Neuronal stem cell (in vitro differentiated cells): ENCODE results near the gene CDK4.

Source experiments
- DNase-seq: peaks from one replicate; pipeline ENCODE4 v3.0.0-alpha.2; 2013; ENCODE audit warnings: low spot score
- H2AFZ ChIP-seq: one replicate; pipeline ENCODE4 v1.6.1; 2013; ENCODE audit warnings: mild to moderate bottlenecking, low read length, inconsistent platforms
- H2AK5ac ChIP-seq: 2 replicates; pipeline ENCODE4 v1.6.1; 2013; ENCODE audit warnings: low read depth, mild to moderate bottlenecking, inconsistent platforms, low read length, moderate library complexity, mixed read lengths
- H2BK120ac ChIP-seq: 2 replicates; pipeline ENCODE4 v1.6.1; 2013; ENCODE audit warnings: low read depth, mild to moderate bottlenecking, inconsistent platforms, low read length, moderate library complexity, mixed read lengths
- H2BK12ac ChIP-seq: one replicate; pipeline ENCODE4 v1.6.1; 2013; ENCODE audit warnings: low read length, inconsistent platforms
- H2BK15ac ChIP-seq: 2 replicates; pipeline ENCODE4 v1.6.1; 2013; ENCODE audit warnings: mild to moderate bottlenecking, low read length, inconsistent platforms, mixed read lengths
- H2BK5ac ChIP-seq: one replicate; pipeline ENCODE4 v1.6.1; 2013; ENCODE audit warnings: inconsistent platforms, mild to moderate bottlenecking, low read length, moderate library complexity
- H3K14ac ChIP-seq: one replicate; pipeline ENCODE4 v1.6.1; 2013; ENCODE audit warnings: low read length, inconsistent platforms
- H3K18ac ChIP-seq: 2 replicates; pipeline ENCODE4 v1.6.1; 2013; ENCODE audit warnings: low read length, inconsistent platforms
- H3K23ac ChIP-seq: 2 replicates; pipeline ENCODE4 v1.6.1; 2013; ENCODE audit warnings: low read depth, mild to moderate bottlenecking, mixed read lengths, low read length, inconsistent platforms; ENCODE audit not compliant: poor library complexity
- H3K27ac ChIP-seq: replicated peaks from 3 replicates; pipeline ENCODE4 v1.5.1; 2013; ENCODE audit warnings: low read length, inconsistent platforms
- H3K27me3 ChIP-seq, 3 experiments: 2 replicates each; pipeline ENCODE4 v1.6.1; 2013; ENCODE audit warnings: low read length in 3 of 3, mild to moderate bottlenecking in 2 of 3, inconsistent platforms in 1 of 3, low read depth in 1 of 3, mixed read lengths in 1 of 3, moderate library complexity in 1 of 3; ENCODE audit not compliant: control insufficient read depth in 3 of 3, insufficient read depth in 3 of 3
- H3K36me3 ChIP-seq, 2 donors: replicated peaks in 1 of 2; 2 replicates each; pipeline ENCODE4 v1.6.1; 2013; ENCODE audit warnings: low read length in 2 of 2; ENCODE audit not compliant: control insufficient read depth in 2 of 2, insufficient read depth in 2 of 2
- H3K4ac ChIP-seq: 2 replicates; pipeline ENCODE4 v1.6.1; 2013; ENCODE audit warnings: inconsistent platforms, mild to moderate bottlenecking, low read length, moderate library complexity
- H3K4me1 ChIP-seq, 2 donors: 1 replicate in 1 of 2; 2 replicates in 1 of 2; pipeline ENCODE4 v1.6.1; 2013; ENCODE audit warnings: low read length in 2 of 2, low read depth in 1 of 2; ENCODE audit not compliant: control insufficient read depth in 2 of 2, insufficient read depth in 1 of 2
- H3K4me2 ChIP-seq: one replicate; pipeline ENCODE4 v1.6.1; 2013; ENCODE audit warnings: mild to moderate bottlenecking, low read length, inconsistent platforms; ENCODE audit not compliant: insufficient read depth, poor library complexity, severe bottlenecking
- H3K4me3 ChIP-seq, 2 donors: 2 replicates each; pipeline ENCODE4 v1.5.1; 2013; ENCODE audit warnings: low read length in 2 of 2, mild to moderate bottlenecking in 2 of 2, inconsistent platforms in 1 of 2, moderate library complexity in 1 of 2
- H3K79me1 ChIP-seq: one replicate; pipeline ENCODE4 v1.6.1; 2013; ENCODE audit warnings: low read depth, mild to moderate bottlenecking, inconsistent platforms, low read length, moderate library complexity
- H3K9ac ChIP-seq: one replicate; pipeline ENCODE4 v1.6.1; 2013; ENCODE audit warnings: mild to moderate bottlenecking, low read depth, low read length, inconsistent platforms; ENCODE audit not compliant: poor library complexity
- H3K9me3 ChIP-seq, 2 donors: replicated peaks in 1 of 2; 2 replicates each; pipeline versions ENCODE3 to v1.6.1; 2013; ENCODE audit warnings: low read length in 2 of 2, mild to moderate bottlenecking in 2 of 2, inconsistent platforms in 1 of 2, low read depth in 1 of 2, mixed read lengths in 1 of 2, moderate library complexity in 1 of 2; ENCODE audit not compliant: control insufficient read depth in 2 of 2, insufficient read depth in 1 of 2
- H4K8ac ChIP-seq: one replicate; pipeline ENCODE4 v1.6.1; 2013; ENCODE audit warnings: low read depth, mild to moderate bottlenecking, inconsistent platforms, low read length, moderate library complexity
- H4K91ac ChIP-seq: one replicate; pipeline ENCODE4 v1.6.1; 2013; ENCODE audit warnings: low read length, low read depth, mild to moderate bottlenecking, inconsistent platforms; ENCODE audit not compliant: poor library complexity
- WGBS, 2 donors: extraction: QIAGEN DNeasy Blood & Tissue Kit; methylation state at CpG; one replicate each; pipeline ENCODE4 v1.1.7; 2013; ENCODE audit warnings: missing lambda C conversion rate in 2 of 2, mixed read lengths in 1 of 2; ENCODE audit not compliant: insufficient read length in 2 of 2, insufficient replicate concordance in 1 of 2; ENCODE audit errors: extremely low coverage in 2 of 2; 5-methylcytosine and 5-hydroxymethylcytosine counted together

CDK4 gene

DNA sequence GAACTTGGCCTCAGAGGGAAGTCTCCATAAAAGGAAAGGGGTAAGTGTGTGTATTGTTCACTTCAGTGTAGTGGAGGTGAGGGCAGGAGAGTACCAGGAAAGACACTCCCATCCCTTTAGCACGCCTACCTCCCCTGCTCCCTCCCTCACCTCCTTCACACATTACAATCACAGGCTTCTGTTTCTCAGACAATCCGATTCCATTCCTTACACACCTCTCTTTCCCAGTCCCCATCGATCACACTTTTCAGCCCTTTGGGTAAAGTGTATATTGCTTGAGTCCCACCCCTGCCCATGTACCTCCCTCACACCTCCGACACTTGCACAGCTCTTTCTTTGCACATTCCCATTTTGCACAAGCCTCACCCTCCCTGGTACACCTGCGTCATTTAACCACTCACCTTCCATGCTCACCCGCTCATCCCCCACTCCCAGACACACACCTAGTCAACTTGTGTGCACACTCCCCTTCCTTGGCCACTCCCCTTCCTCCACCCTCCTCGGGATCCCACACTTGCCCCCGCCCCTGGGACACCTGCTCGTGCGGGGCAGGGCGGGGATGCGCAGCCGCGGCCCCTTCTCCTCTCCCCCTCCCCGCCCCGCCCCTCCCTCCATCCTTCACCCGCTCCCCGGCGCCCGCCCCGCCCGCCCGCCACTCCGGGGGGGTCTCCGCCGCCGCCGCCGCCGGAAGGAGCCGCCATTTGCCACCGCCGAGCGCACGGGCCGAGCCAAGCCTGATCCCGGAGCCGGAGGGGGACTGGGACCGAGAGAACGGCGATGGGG lies 2.5 kb upstream of the CDK4 start, which contains the start of gene MARCHF9:
TSS of gene MARCHF9 (plus strand) at position 693 of the 783 bp plus-strand sequence. CDS start 426 bp downstream, outside the sequence.
- Histone ChIP-seq H3K9ac (peak within 1 kb of the TSS; percentile 87), H2BK12ac (no peak within 1 kb of the TSS), H3K27ac (no peak within 1 kb of the TSS), H3K79me1 (peaks cover 13% of the 10 kb centered on the region), H3K4me3 (peak within 1 kb of the TSS; percentile 58 to 89), H2BK120ac (no peak within 1 kb of the TSS), H3K4ac (no peak within 1 kb of the TSS), H3K4me1 (peaks cover 29 to 39% of the 10 kb centered on the region in 2 donors), H3K18ac (peak within 1 kb of the TSS; percentile 84), H3K4me2 (peak within 1 kb of the TSS; percentile 97), H3K23ac (no peak within 1 kb of the TSS), H2BK5ac (no peak within 1 kb of the TSS), H3K14ac (no peak within 1 kb of the TSS), H3K9me3 (no peaks in the 10 kb centered on the region), H4K91ac (no peak within 1 kb of the TSS), H3K27me3 (peaks cover 0 to 13% (median 3%) of the 10 kb centered on the region in 3 experiments), H3K36me3 (peaks cover 17 to 46% of the 10 kb centered on the region in 2 donors), H2AFZ (peak within 1 kb of the TSS; percentile 61), H4K8ac (no peak within 1 kb of the TSS), H2BK15ac (no peak within 1 kb of the TSS), H2AK5ac (peak within 1 kb of the TSS; percentile 46)
- WGBS, 2 donors, result no CpG with 5 or more reads among the region's 41 CpGs
- DNase-seq, result no peak

DNA sequence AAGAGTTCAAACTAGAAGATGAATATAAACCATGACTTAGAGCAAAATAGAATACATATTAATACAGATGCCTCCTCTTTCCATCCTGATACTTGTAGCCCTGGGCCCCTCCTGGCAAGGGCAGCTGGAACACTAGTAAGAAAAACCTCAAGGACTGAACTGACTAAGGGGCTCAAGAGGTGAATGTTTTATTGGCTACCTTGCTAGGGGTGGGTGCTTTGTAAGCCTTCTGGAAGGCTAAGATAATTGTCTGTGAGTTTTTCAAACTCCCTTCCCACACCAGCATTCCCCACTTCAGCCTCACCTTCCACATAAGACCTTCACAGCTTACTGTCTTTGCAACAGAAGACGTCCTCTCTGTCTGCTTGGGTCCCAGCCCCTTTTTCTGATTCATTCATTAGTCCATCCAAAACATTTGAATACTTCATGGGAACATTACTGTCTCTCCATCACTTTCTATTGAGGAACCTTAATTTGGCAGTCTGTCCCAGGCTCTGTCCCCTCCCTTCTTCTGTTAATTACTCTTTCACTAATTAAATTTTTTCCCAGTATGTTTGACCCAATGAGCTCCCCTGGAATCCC lies 1.7 kb upstream of the CDK4 start:
- no peak for DNase-seq
- Histone ChIP-seq H3K9me3 (no peaks in the 10 kb centered on the region), H2BK12ac (no peak overlapping the region), H2AK5ac (no peak overlapping the region), H3K18ac (no peak overlapping the region), H3K4me1 (peaks cover 29 to 39% of the 10 kb centered on the region in 2 donors), H2BK120ac (no peak overlapping the region), H4K8ac (no peak overlapping the region), H2BK5ac (no peak overlapping the region), H4K91ac (no peak overlapping the region), H3K27me3 (peaks cover 0 to 13% (median 3%) of the 10 kb centered on the region in 3 experiments), H3K4me3 (no peak overlapping the region), H3K14ac (no peak overlapping the region), H3K9ac (no peak overlapping the region), H3K23ac (no peak overlapping the region), H3K4ac (no peak overlapping the region), H2AFZ (peak overlapping the region; percentile 61), H2BK15ac (no peak overlapping the region), H3K36me3 (peaks cover 19 to 46% of the 10 kb centered on the region in 2 donors), H3K4me2 (no peak overlapping the region), H3K27ac (no peak overlapping the region), H3K79me1 (peaks cover 13% of the 10 kb centered on the region)
- no CpG with 5 or more reads among the region's 1 CpG for WGBS, 2 donors

DNA sequence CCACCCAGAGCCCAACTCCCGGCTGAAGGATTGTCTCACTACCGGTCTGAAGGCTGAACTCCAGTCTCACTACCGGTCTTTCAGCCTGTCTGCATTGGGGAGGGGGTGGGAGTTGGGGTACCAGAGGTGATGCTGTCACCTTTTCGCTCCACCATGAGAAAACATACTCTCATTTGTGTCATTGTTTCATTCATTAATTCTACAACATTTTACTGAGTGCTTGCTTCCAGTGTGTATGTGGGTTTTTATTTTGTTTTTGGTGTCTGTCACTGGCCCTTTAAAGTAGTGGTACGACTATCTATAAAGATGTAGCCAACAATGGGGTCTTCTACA lies 524 bp upstream of the CDK4 start:
- no CpG with 5 or more reads among the region's 5 CpGs for WGBS, 2 donors
- H3K79me1 ChIP-seq, result peaks cover 13% of the 10 kb centered on the region
- H3K4ac ChIP-seq, result no peak overlapping the region
- H2AK5ac ChIP-seq, result no peak overlapping the region
- no peak overlapping the region for H3K14ac ChIP-seq
- no peak for DNase-seq
- no peak overlapping the region for H3K9ac ChIP-seq
- H2BK120ac ChIP-seq, result no peak overlapping the region
- H3K27ac ChIP-seq, result no peak overlapping the region
- peak overlapping the region; percentile 42 for H3K4me2 ChIP-seq
- H3K23ac ChIP-seq, result no peak overlapping the region
- H3K27me3 ChIP-seq, result peaks cover 0 to 13% (median 3%) of the 10 kb centered on the region in 3 experiments
- no peak overlapping the region for H4K91ac ChIP-seq
- H2BK5ac ChIP-seq, result no peak overlapping the region
- H3K4me1 ChIP-seq, result peaks cover 29 to 39% of the 10 kb centered on the region in 2 donors
- H3K18ac ChIP-seq, result no peak overlapping the region
- no peak overlapping the region for H2BK15ac ChIP-seq
- peak overlapping the region; percentile 2 for H2AFZ ChIP-seq
- H4K8ac ChIP-seq, result no peak overlapping the region
- peak overlapping the region in 1 of 2 donors; percentile 15 for H3K4me3 ChIP-seq
- no peak overlapping the region for H2BK12ac ChIP-seq
- peaks cover 19 to 45% of the 10 kb centered on the region in 2 donors for H3K36me3 ChIP-seq
- no peaks in the 10 kb centered on the region for H3K9me3 ChIP-seq

DNA sequence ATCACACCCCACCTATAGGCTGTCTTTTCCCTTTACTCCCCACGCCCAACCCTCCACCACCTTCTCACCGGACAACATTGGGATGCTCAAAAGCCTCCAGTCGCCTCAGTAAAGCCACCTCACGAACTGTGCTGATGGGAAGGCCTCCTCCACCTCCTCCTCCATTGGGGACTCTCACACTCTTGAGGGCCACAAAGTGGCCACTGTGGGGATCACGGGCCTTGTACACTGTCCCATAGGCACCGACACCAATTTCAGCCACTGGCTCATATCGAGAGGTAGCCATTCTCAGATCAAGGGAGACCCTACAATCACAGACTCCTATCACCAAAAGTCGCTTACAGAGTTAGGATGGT lies 700 bp downstream of the CDK4 start:
- H3K4ac ChIP-seq, result peak overlapping the region; percentile 53
- no peak overlapping the region for H4K8ac ChIP-seq
- H2BK15ac ChIP-seq, result no peak overlapping the region
- peaks cover 0 to 8% (median 2%) of the 10 kb centered on the region in 3 experiments for H3K27me3 ChIP-seq
- peak overlapping the region; percentile 84 for H2AFZ ChIP-seq
- peak overlapping the region; percentile 40 for H2BK5ac ChIP-seq
- no peak overlapping the region for H4K91ac ChIP-seq
- H3K9ac ChIP-seq, result peak overlapping the region; percentile 87
- H3K14ac ChIP-seq, result no peak overlapping the region
- peaks cover 25 to 50% of the 10 kb centered on the region in 2 donors for H3K36me3 ChIP-seq
- no peak overlapping the region for H2BK120ac ChIP-seq
- no peak overlapping the region for H3K23ac ChIP-seq
- no peak for DNase-seq
- H3K79me1 ChIP-seq, result peaks cover 13% of the 10 kb centered on the region
- H2BK12ac ChIP-seq, result peak overlapping the region; percentile 28
- peak overlapping the region; percentile 90 to 93 for H3K4me3 ChIP-seq
- H3K18ac ChIP-seq, result peak overlapping the region; percentile 62
- H3K4me2 ChIP-seq, result peak overlapping the region; percentile 96
- 100% methylated on average over 1 of the region's 8 CpGs; no CpG with 5 or more reads in 1 of the 2 donors for WGBS, 2 donors
- no peaks in the 10 kb centered on the region for H3K9me3 ChIP-seq
- peak overlapping the region; percentile 91 for H2AK5ac ChIP-seq
- no peak overlapping the region for H3K27ac ChIP-seq
- H3K4me1 ChIP-seq, result peaks cover 26 to 38% of the 10 kb centered on the region in 2 donors
